Measurements from ENCODE around the gene RPL5.

The RPL5 gene

DNA sequence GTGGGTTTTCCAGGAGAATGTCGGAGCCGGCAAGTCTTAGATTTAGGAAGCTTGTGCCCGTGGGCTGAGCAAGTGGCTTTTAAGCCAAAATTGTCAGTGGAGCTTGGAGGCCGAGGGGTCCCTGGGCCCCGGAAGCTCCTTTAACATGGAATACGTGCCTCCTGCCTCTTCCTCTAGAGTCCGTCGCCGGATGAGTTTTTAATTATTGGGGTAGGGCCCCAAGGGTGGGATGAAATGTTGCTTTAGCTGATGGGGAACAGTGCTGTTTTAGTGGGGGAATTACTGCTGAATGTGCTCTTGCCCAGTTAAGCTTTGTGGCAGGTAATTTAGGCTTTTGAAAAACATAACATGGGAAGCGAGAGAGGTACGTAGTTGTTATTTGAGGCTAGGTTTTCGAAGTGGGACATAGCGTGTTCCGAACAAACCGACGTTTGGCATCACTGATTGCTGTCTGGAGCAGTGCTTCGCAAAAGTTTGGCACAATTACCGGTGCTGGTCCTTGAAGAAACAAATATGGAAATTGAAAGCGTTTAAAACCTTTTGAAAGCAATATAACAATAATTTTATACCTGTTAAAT, 786 bp downstream of the RPL5 start:
- in situ Hi-C loops (cut with MboI; ENCODE audit: low pct_unique_long_range_greater_than_20kb, low sequenced_read_pairs, unreplicated experiment) = no loop called here
- TF ChIP-seq, protein P1, sequence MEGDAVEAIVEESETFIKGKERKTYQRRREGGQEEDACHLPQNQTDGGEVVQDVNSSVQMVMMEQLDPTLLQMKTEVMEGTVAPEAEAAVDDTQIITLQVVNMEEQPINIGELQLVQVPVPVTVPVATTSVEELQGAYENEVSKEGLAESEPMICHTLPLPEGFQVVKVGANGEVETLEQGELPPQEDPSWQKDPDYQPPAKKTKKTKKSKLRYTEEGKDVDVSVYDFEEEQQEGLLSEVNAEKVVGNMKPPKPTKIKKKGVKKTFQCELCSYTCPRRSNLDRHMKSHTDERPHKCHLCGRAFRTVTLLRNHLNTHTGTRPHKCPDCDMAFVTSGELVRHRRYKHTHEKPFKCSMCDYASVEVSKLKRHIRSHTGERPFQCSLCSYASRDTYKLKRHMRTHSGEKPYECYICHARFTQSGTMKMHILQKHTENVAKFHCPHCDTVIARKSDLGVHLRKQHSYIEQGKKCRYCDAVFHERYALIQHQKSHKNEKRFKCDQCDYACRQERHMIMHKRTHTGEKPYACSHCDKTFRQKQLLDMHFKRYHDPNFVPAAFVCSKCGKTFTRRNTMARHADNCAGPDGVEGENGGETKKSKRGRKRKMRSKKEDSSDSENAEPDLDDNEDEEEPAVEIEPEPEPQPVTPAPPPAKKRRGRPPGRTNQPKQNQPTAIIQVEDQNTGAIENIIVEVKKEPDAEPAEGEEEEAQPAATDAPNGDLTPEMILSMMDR (IDR thresholded peaks at IDR 0.05; ENCODE audit: extremely low read depth, insufficient read depth, missing control alignments) = no peak
- DNase-seq (ENCODE audit: low spot score) = no peak

- DNase-seq (ENCODE audit: low spot score) = no peak
- in situ Hi-C loops (cut with MboI; ENCODE audit: low pct_unique_long_range_greater_than_20kb, low sequenced_read_pairs, unreplicated experiment) = no loop called here
- TF ChIP-seq, protein P1 (IDR thresholded peaks at IDR 0.05; ENCODE audit: extremely low read depth, insufficient read depth, missing control alignments) = no peak
Observed at GRCh38 chr1:92833840-92834239, 2.0 kb downstream of the RPL5 start.

DNA sequence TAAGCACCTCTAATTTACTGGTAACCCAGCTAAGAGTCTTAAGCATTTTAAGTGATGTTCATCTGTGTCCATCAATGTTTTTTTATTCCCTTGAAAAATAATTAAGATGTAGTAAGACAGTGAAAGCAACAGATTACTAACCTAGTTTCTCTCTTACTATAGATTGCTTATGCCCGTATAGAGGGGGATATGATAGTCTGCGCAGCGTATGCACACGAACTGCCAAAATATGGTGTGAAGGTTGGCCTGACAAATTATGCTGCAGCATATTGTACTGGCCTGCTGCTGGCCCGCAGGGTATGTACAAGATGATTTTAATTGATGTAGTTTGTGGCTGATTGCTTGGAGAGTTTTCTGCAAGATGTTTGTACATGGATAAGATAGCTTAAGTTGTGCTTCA, 2.8 kb downstream of the RPL5 start:
- DNase-seq (ENCODE audit: low spot score) = no peak
- in situ Hi-C loops (cut with MboI; ENCODE audit: low pct_unique_long_range_greater_than_20kb, low sequenced_read_pairs, unreplicated experiment) = no loop called here
- TF ChIP-seq, protein P1 (IDR thresholded peaks at IDR 0.05; ENCODE audit: extremely low read depth, insufficient read depth, missing control alignments) = no peak

GRCh38 chr1:92837062-92837461, 5.2 kb downstream of the RPL5 start:
- TF ChIP-seq, protein P1 (IDR thresholded peaks at IDR 0.05; ENCODE audit: extremely low read depth, insufficient read depth, missing control alignments) = no peak
- in situ Hi-C loops (cut with MboI; ENCODE audit: low pct_unique_long_range_greater_than_20kb, low sequenced_read_pairs, unreplicated experiment) = no loop called here
- no peak for DNase-seq (ENCODE audit: low spot score)

GRCh38 chr1:92838519-92838918, 6.7 kb downstream of the RPL5 start:
- in situ Hi-C loops (cut with MboI; ENCODE audit: low pct_unique_long_range_greater_than_20kb, low sequenced_read_pairs, unreplicated experiment) = no loop called here
- TF ChIP-seq, protein P1 (IDR thresholded peaks at IDR 0.05; ENCODE audit: extremely low read depth, insufficient read depth, missing control alignments) = no peak
- DNase-seq (ENCODE audit: low spot score) = no peak

GRCh38 chr1:92839442-92839841, 7.6 kb downstream of the RPL5 start:
- TF ChIP-seq, protein P1 (IDR thresholded peaks at IDR 0.05; ENCODE audit: extremely low read depth, insufficient read depth, missing control alignments) = no peak
- DNase-seq (ENCODE audit: low spot score) = no peak
- in situ Hi-C loops (cut with MboI; ENCODE audit: low pct_unique_long_range_greater_than_20kb, low sequenced_read_pairs, unreplicated experiment) = no loop called here

- no peak for DNase-seq (ENCODE audit: low spot score)
- in situ Hi-C loops (cut with MboI; ENCODE audit: low pct_unique_long_range_greater_than_20kb, low sequenced_read_pairs, unreplicated experiment) = no loop called here
- TF ChIP-seq, protein P1 (IDR thresholded peaks at IDR 0.05; ENCODE audit: extremely low read depth, insufficient read depth, missing control alignments) = no peak
Observed at GRCh38 chr1:92840600-92840999, 8.8 kb downstream of the RPL5 start.
